Aorta (tissue), 5 donors: Measurements from ENCODE around the gene SPARCL1. TPM values are rescaled to one million over a fixed set of nuclear protein-coding genes. Genes with fewer than 3 reads are reported as not detected.
A peak's percentile ranks its signal among the peaks of the same experiment; 100 is the strongest.

ENCODE experiments used
- ATAC-seq: fragments of 200-7000 bp; cut with Tn5 transposase; one replicate; pipeline ENCODE4 v1.9.1; 2022; ENCODE audit warnings: moderate library complexity; ENCODE audit not compliant: low FRiP score
- DNase-seq, 2 donors: peaks; one replicate each; pipeline ENCODE4 v3.0.0-alpha.2; 2020
- H3K27ac ChIP-seq, 2 donors: one replicate each; pipeline ENCODE4 v1.5.1; 2013; ENCODE audit warnings: low read length in 2 of 2, mild to moderate bottlenecking in 2 of 2, moderate library complexity in 2 of 2, control low read depth in 1 of 2, inconsistent platforms in 1 of 2, low read depth in 1 of 2
- H3K27me3 ChIP-seq, 2 donors: one replicate each; pipeline ENCODE4 v1.6.1; 2013; ENCODE audit warnings: control low read depth in 1 of 2, low read length in 1 of 2, mild to moderate bottlenecking in 1 of 2, moderate library complexity in 1 of 2; ENCODE audit not compliant: insufficient read depth in 2 of 2, control insufficient read depth in 1 of 2
- H3K36me3 ChIP-seq, 2 donors: one replicate each; pipeline ENCODE4 v1.6.1; 2013; ENCODE audit warnings: control low read depth in 1 of 2, low read length in 1 of 2, mild to moderate bottlenecking in 1 of 2; ENCODE audit not compliant: insufficient read depth in 2 of 2, control insufficient read depth in 1 of 2
- H3K4me1 ChIP-seq, 2 donors: one replicate each; pipeline ENCODE4 v1.6.1; 2013; ENCODE audit warnings: low read length in 2 of 2, control low read depth in 1 of 2, mild to moderate bottlenecking in 1 of 2, moderate library complexity in 1 of 2; ENCODE audit not compliant: insufficient read depth in 2 of 2, control insufficient read depth in 1 of 2
- H3K4me3 ChIP-seq, 2 donors: one replicate each; pipeline ENCODE4 v1.5.1; 2013; ENCODE audit warnings: low read length in 2 of 2, control low read depth in 1 of 2, mild to moderate bottlenecking in 1 of 2
- H3K9me3 ChIP-seq: one replicate; pipeline ENCODE4 v1.6.1; 2013; ENCODE audit warnings: mild to moderate bottlenecking, low read length; ENCODE audit not compliant: control insufficient read depth
- WGBS, 2 donors: extraction: QIAGEN DNeasy Blood & Tissue Kit; methylation state at CpG; one replicate each; pipeline ENCODE4 v1.1.7; 2013; 5-methylcytosine and 5-hydroxymethylcytosine counted together
- intact Hi-C, 2 donors: fragments of 100-400 bp; cut with DNase I; formaldehyde crosslinking; loops; one replicate each; pipeline versions ENCODE4 v1.14.2 to v1.15.0; 2022
- polyA plus RNA-seq, 2 donors: library from polyadenylated mRNA; stranded (reverse); fragments of 200-250 nt; gene quantifications; one replicate each; pipeline ENCODE4 v1.2.3, GENCODE V29; 2013
- total RNA-seq, 2 donors: library from RNA; stranded (reverse); fragmentation: NEBNext Ultra II Directional; extraction: Animal tissue kit (Norgen Biotek cat#: 25700); gene quantifications; one replicate each; pipeline ENCODE4 v1.2.1, GENCODE V29; 2021
- donor health status: healthy with polysubstance abuse.
- donor health status: Bipolar disorder and iron deficiency.
- donor health status: DM: no; HTN: no; CAD: no.
- donor health status: DM: no; HTN: no; CAD: no.
- donor health status: DM: yes; HTN: yes; CAD: no.

Gene SPARCL1
- total and polyA plus RNA-seq, 4 donors: 1,112 to 1,668 (median 1,310) TPM

- Histone ChIP-seq H3K9me3 (no peaks in the 10 kb centered on the region), H3K27me3 (no peaks in the 10 kb centered on the region), H3K27ac (peak overlapping the region in 1 of 2 donors; percentile 96), H3K36me3 (no peaks in the 10 kb centered on the region), H3K4me1 (peaks cover 1 to 10% of the 10 kb centered on the region in 2 donors), H3K4me3 (no peak overlapping the region)
- intact Hi-C loops: loop anchor here in 1 of 2 donors (10.0 kb wide), 1 partner anchor 473 kb away; the partner anchor contains the start of gene PKD2
- no peak for DNase-seq
- no peak for ATAC-seq
- 33 to 37% methylated on average over 5 of the region's 5 CpGs for WGBS, 2 donors
Measured at GRCh38 chr4:87531621-87532020, 2.4 kb upstream of the SPARCL1 start.

- no peaks in the 10 kb centered on the region for H3K9me3 ChIP-seq
- DNase-seq (peak in 1 of 2 donors; percentile 65), ATAC-seq (peak; percentile 79)
- 3 to 5% methylated on average over 4 of the region's 4 CpGs for WGBS, 2 donors
- peak overlapping the region; percentile 69 to 97 for H3K27ac ChIP-seq
- H3K27me3 ChIP-seq: no peaks in the 10 kb centered on the region
- peaks cover 1 to 10% of the 10 kb centered on the region in 2 donors for H3K4me1 ChIP-seq
- H3K36me3 ChIP-seq: no peaks in the 10 kb centered on the region
- intact Hi-C loops: loop anchor here in 1 of 2 donors (10.0 kb wide), 1 partner anchor 474 kb away; the partner anchor contains the start of gene PKD2
- peak overlapping the region in 1 of 2 donors; percentile 48 for H3K4me3 ChIP-seq
Measured at GRCh38 chr4:87530868-87531267, 1.7 kb upstream of the SPARCL1 start.

GRCh38 chr4:87530229-87530628, 1.1 kb upstream of the SPARCL1 start:
- Histone ChIP-seq H3K4me3 (peak overlapping the region in 1 of 2 donors; percentile 18), H3K36me3 (no peaks in the 10 kb centered on the region), H3K4me1 (peaks cover 1 to 10% of the 10 kb centered on the region in 2 donors), H3K27ac (peak overlapping the region; percentile 80 to 97), H3K27me3 (no peaks in the 10 kb centered on the region), H3K9me3 (no peaks in the 10 kb centered on the region)
- ATAC-seq: no peak
- no peak for DNase-seq
- intact Hi-C loops: loop anchor here in 1 of 2 donors (10.0 kb wide), 1 partner anchor 475 kb away; the partner anchor contains the start of gene PKD2
- 9 to 10% methylated on average over 1 of the region's 1 CpG for WGBS, 2 donors

GRCh38 chr4:87527431-87528220, 1.6 kb downstream of the SPARCL1 start:
- Histone ChIP-seq H3K36me3 (no peaks in the 10 kb centered on the region), H3K27me3 (no peaks in the 10 kb centered on the region), H3K27ac (peak overlapping the region; percentile 97 to 99), H3K4me1 (peaks cover 1 to 12% of the 10 kb centered on the region in 2 donors), H3K9me3 (no peaks in the 10 kb centered on the region), H3K4me3 (peak overlapping the region; percentile 84 to 97)
- DNase-seq (no peak), ATAC-seq (peak; percentile 19)
- intact Hi-C loops: loop anchor here (5.0 to 10.0 kb wide), 2 partner anchors 35 to 487 kb away; no protein-coding TSS in a partner anchor
- 3 to 10% methylated on average over 2 of the region's 2 CpGs for WGBS, 2 donors

GRCh38 chr4:87525636-87526295, 3.4 kb downstream of the SPARCL1 start:
- intact Hi-C loops: loop anchor here (5.0 to 10.0 kb wide), 2 partner anchors 33 to 489 kb away; no protein-coding TSS in a partner anchor

GRCh38 chr4:87524456-87524855, 4.7 kb downstream of the SPARCL1 start:
- WGBS, 2 donors: 59 to 72% methylated on average over 2 of the region's 2 CpGs
- Histone ChIP-seq H3K27ac (peak overlapping the region; percentile 55 to 99), H3K4me1 (peaks cover 7 to 10% of the 10 kb centered on the region in 2 donors), H3K36me3 (no peaks in the 10 kb centered on the region), H3K4me3 (peak overlapping the region in 1 of 2 donors; percentile 40), H3K9me3 (no peaks in the 10 kb centered on the region), H3K27me3 (no peaks in the 10 kb centered on the region)
- DNase-seq (no peak), ATAC-seq (no peak)
- intact Hi-C loops: loop anchor here in 1 of 2 donors (10.0 kb wide), 1 partner anchor 490 kb away; no protein-coding TSS in a partner anchor

More at GRCh38 chr4:87525636-87526295, 3.4 kb downstream of the SPARCL1 start:
- DNase-seq (no peak), ATAC-seq (peak; percentile 68)
- Histone ChIP-seq H3K4me3 (peak overlapping the region; percentile 84 to 97), H3K27ac (peak overlapping the region; percentile 90 to 99), H3K4me1 (peaks cover 4 to 13% of the 10 kb centered on the region in 2 donors), H3K27me3 (no peaks in the 10 kb centered on the region), H3K9me3 (no peaks in the 10 kb centered on the region), H3K36me3 (no peaks in the 10 kb centered on the region)
- WGBS, 2 donors: 8 to 10% methylated on average over 3 of the region's 3 CpGs

- intact Hi-C loops: loop anchor here in 1 of 2 donors (10.0 kb wide), 1 partner anchor 491 kb away; no protein-coding TSS in a partner anchor
- WGBS, 2 donors: 47 to 48% methylated on average over 4 of the region's 4 CpGs
- Histone ChIP-seq H3K9me3 (no peaks in the 10 kb centered on the region), H3K27me3 (no peaks in the 10 kb centered on the region), H3K27ac (no peak overlapping the region), H3K36me3 (no peaks in the 10 kb centered on the region), H3K4me1 (peaks cover 7 to 10% of the 10 kb centered on the region in 2 donors), H3K4me3 (no peak overlapping the region)
- ATAC-seq (no peak), DNase-seq (no peak)
Measured at GRCh38 chr4:87523307-87523706, 5.9 kb downstream of the SPARCL1 start.

GRCh38 chr4:87521757-87522374, 7.3 kb downstream of the SPARCL1 start:
- Histone ChIP-seq H3K9me3 (no peaks in the 10 kb centered on the region), H3K36me3 (no peaks in the 10 kb centered on the region), H3K4me1 (peaks cover 7 to 10% of the 10 kb centered on the region in 2 donors), H3K27ac (peak overlapping the region; percentile 90 to 100), H3K4me3 (no peak overlapping the region), H3K27me3 (no peaks in the 10 kb centered on the region)
- intact Hi-C loops: loop anchor here in 1 of 2 donors (10.0 kb wide), 1 partner anchor 493 kb away; no protein-coding TSS in a partner anchor
- ATAC-seq: peak; percentile 40
- DNase-seq: no peak
- 4 to 5% methylated on average over 3 of the region's 3 CpGs for WGBS, 2 donors
